NCI-H1105 (cell line): ENCODE results near the gene S100B.
A peak's percentile ranks its signal among the peaks of the same experiment; 100 is the strongest.
"Not testable (repeated sequence)": the region's sequence is repeated elsewhere in the genome, so short reads cannot be mapped to it uniquely, and the experiment has no call there.

Source experiments
- DNase-seq: peaks from one replicate; lab custom pipeline; 2025; lab: John Stamatoyannopoulos, UW

The S100B gene

DNA sequence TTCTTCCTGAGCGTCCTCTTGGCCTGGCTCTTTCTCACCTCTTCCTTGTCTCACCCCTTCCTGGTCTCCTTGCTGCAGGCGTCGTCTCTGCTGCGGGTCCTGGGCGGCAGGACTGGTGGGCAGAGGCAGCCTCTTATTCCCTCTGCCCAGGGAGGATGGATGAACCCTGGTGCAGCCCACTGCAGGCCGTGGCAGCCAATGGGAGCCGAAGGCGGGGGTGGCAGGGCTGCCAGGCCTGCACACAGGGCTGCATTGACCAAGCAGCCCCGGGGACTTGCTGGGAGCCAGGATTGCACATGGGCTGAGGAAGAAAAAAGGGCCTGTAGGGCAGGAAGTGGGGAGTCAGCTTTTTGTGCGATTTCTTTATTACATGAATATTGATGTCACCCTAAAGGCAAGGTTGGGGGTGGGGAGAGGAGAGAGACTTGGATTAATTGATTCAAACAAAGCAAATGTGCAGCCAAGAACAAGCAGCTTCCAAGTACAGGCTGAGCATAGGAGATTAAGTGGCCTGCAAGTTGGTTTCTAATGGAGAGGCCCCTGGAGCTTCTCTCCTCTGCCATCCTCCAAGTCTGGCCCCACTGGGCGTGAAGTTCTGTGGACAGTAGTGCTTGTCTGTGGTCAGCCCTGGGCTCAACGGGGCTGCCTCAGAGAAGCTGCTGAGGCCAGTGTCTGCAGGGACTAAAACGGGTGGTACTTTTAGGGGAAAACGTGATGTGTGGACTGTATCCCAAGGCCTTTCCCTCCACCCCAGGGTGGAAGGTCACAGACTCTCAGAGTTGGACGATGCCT lies at the start of gene S100B:
S100B (minus strand) TSS at position 108 of the 792 bp plus-strand sequence. CDS start 2,667 bp downstream, outside the sequence.
- no peak for DNase-seq

DNA sequence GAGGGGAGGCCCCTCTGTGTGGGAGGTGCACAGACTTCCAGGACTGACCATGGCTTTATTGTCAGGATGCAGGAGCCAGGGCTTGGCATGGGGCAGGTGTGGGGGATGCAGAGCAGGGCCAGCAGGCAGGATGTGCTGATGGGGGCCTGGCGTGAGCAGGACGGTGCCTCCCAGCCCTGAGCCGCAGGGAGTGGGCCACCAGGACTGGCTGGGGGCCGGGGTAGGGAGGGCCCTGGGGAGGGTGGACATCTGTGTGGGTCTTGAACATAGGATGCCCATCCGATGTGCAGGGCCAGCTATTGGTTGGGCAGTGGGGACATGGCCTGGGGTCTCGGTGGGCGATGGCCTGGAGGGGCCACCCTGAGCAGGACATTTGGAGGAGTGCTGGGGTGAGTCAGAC lies 46.2 kb upstream of the S100B start:
- DNase-seq, result no peak

DNA sequence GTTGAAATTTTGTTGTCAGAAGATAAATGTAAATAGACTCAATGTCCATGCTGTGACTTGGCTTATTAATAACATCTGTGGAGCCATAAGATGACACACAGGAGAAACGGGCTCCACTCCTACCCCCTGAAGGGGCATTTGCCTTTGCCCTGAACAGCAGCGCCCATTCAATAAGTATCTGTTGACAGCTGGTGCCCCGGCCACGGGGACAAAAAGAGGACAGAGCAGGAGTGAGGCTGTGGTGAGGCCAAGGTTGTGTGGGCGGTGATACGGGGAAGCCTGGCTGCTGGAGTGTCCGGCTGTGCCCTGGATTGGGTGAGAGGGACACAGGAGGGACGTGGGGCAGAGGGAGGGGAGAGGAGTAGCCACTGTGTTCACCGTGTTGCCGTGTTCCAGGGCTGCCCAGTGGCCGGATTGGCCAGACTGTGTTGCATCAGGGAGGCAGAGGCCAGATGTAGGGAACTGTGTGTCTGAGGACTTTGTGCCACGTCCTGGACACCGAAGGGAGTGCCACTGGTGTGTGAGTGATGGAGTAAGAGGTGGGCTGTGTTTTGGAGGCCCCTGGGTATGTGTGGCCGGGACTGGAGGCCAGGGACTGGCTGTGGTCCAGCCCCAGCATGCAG lies 45.7 kb upstream of the S100B start:
- no peak for DNase-seq

- DNase-seq, result no peak
These were observed 44.5 kb upstream of the S100B start for GRCh38 chr21:46649356-46649755.

DNA sequence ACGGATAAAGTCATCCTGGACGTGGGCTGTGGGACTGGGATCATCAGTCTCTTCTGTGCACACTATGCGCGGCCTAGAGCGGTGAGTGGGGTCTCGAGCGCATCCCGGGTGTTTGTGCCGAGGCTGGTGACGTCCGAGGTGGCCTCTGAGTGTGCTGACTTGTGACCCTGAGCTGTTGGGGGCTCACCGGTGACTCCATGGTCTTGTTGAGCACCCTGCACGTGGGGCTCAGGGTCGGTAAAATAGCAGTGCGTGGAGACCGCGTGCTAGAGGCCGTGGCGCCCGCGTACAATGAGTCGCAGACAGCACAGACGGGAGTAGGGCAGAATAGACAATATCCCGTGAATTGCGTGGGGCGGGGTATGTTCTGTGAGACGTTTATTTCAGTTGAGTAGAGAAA lies 43.7 kb upstream of the S100B start:
- DNase-seq, result no peak

DNA sequence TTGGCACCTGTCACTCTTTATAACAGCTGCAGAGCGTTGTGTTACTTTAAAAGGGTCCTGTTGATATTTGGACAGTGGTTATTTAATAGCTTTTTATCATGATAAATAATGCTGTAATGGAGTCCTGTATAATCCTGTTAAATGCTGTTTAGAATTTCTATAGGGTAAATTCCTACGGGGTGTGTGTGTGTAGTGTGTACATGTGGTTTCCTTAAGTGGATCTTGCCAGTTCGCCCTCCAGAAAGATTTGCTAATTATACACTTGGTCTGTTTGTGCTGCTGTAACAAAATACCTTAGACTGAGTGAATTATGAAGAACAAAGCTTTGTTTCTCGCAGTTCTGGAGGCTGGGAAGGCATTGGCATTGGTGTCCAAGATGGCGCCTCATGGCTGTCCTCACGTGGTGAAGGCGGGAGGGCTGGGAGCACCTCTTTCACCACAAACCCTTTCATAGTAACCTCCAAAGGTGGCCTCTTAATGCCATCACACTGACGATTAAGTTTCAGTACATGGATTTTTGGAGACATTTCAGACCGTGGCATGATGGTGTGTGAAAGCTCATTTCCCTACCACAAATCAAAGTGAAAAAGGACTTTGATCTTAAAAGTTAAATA lies 41.8 kb upstream of the S100B start:
- no peak for DNase-seq

GRCh38 chr21:46645840-46646239 lies 41.0 kb upstream of the S100B start:
- DNase-seq, result no peak

- no peak for DNase-seq
These were observed 38.7 kb upstream of the S100B start for GRCh38 chr21:46643379-46644177.

- no peak for DNase-seq
These were observed 36.8 kb upstream of the S100B start for GRCh38 chr21:46641656-46642055.

GRCh38 chr21:46639489-46640386 lies 34.9 kb upstream of the S100B start:
- DNase-seq, result no peak

DNA sequence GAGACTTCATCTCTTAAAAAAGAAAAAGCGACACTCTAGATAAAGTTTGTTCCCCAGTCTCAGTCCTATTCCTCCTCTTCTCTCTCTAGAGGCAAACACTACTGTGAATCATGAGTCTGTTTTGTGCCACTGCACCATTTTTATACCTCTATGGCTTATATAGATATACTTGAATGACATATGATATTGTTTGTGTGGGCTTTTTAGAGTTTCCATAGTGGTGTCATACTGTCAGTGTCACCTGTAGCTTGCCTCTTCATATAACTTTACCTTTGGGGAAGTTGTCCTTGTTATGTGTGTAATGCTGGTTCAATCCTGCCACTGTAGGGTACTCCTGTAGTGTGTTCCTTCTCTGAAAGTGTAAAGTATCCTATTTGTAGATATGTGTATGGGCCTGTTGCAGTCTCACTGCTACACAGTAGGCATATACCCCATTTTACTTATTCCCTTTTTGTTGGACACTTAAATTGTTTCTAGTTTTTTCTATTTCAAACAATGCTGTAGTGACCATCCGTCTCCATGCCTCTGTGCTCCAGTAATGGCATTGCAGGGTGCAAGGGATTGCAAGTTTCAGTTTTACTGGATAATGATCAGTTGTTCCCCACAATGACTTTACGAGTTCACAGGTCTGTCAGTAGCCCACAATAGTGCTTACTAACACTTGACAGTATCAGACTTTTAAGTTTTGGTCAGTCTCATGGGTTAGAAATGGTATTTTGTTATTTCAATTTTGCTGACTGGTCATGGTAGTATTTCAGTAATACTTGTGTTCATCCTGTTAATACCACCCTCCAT lies 33.3 kb upstream of the S100B start:
- DNase-seq, result no peak

DNA sequence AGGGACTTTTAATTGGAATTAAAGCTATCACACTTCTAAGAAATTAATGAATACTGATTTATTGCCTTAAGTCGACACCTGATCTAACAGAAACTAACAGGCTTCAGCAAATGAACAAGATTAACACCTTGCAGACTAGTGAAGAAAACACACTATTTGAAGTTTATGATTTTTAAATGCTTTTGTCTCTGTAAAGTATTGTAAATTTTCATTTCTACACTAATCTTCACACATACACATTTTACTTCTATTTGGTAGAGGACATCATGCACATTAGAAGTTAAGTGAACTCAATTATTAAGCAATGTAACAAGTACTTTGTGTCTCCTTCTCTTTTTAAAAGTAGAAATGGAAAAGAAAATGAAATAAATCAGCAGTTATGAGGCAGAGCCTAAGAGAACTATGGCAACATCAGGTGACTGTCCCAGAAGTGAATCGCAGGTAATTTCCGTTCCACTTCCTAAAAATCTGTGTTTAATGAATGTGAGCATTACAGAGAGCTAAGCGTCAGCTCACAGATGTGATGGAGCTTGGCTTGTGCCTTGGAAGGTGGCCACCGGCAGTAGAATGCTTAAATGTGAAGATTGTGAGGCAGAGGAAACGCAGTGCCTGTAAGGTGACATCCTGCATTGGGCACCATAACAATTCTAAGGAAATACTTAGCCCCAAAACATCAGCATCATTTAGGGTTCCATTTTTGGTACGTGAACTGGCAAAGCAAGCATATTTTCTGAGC lies 31.8 kb upstream of the S100B start:
- no peak for DNase-seq

DNA sequence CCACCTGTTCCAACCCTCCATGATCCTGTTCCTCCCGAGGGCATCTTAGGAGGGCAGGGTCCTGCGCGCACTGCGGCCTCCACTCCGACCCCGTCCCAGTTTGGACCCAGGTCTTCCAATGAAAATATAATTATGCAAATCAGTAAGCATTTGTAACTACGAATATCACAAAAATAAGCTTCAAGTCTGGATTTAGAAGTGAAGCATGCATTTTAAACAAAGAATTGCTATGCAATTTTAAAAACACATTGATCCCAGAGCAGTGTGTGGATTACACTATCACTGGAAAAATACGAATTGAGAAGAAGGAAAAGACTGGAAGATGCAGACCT lies 31.3 kb upstream of the S100B start:
- no peak for DNase-seq

DNA sequence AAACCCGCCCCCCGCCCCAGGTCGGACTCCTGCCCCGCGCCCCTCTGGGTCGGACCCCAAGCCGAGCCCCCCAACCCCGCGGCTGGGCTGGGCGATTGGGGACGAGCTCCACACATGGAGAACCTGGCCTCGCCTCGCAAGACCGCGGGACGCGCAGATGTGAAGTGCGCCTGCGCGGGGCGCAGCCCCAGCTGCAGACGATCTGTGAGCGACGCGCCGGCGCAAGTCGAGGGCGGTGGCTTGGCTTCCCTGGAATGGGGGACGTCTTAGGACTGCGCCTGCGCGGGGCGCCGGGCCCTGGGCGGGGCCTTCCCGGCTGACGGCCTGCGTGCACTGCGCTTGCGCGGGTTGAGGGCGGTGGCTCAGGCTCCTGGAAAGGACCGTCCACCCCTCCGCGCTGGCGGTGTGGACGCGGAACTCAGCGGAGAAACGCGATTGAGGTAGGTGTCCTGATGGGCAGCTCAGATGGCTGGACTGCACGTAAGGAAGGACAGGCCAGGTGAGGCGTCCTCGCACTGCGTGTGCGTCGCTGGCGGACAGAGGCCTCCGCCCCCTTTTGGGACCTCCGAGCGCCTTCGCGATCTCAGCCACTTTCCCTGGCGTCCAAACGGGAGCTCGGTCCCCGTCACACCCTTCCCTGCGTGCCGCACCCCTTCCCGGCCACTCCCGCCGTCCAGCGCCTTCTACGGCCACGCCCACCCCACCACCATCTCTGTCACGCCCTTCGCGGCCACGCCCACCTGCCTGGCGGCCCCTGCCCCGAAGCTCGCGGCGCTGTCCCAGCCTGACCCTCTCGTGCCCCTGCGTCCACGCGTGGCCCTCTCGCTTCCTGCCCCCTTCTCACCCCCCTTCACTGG lies 30.7 kb upstream of the S100B start, which contains the start of gene PRMT2:
PRMT2 (plus strand) TSS at position 351 of the 857 bp plus-strand sequence. CDS start 1,278 bp downstream, outside the sequence.
- DNase-seq, result peak; percentile 96

DNA sequence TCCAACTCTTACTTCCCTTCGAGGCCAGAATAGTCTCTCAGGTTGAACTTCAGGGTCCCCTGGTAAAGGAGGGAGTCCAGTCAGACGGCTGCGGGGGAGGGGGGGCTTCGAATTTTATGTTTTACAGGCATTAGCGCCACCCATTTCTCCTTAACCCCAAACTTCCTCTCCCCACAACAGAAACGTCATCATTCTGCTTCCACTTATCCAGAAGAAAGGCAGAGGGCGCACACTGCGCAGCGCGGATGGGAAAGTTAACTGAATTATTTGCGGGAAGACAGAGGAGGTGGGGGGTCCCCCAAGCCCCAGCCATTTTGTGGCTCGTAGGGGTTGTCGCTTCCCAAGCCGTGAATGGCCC lies 30.1 kb upstream of the S100B start:
- DNase-seq, result peak; percentile 67

GRCh38 chr21:46634427-46634826 lies 29.5 kb upstream of the S100B start:
- DNase-seq, result no peak

DNA sequence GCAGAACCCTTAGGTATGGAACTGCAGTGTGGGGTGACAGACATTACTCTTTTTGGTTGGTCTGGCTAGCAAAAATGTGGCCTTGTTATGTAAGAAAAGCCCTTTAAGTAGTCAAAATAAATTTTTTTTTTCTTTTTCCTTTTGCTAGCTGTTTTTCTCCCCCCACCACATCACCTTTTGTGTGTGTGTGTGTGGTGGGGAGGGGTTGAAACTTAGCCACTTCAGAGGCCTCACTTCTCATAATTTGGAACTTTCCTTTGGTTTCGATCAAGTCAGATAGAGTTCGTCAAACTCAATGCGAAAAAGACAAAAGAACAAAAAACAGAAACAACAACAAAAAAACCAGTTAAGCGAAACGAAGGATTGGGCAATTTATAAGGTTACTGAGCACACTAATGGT lies 28.7 kb upstream of the S100B start:
- no peak for DNase-seq

DNA sequence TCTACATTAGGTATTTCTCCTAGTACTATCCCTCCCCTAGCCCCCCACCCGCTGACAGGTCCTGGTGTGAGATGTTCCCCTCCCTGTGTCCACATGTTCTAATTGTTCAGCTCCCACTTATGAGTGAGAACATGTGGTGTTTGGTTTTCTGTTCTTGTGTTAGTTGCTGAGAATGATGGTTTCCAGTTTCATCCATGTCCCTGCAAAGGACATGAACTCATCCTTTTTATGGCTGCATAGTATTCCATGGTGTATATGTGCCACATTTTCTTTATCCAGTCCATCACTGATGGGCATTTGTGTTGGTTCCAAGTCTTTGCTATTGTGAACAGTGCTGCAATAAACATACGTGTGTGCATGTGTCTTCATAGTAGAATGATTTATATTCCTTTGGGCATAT lies 26.0 kb upstream of the S100B start:
- DNase-seq, result not testable (repeated sequence)

DNA sequence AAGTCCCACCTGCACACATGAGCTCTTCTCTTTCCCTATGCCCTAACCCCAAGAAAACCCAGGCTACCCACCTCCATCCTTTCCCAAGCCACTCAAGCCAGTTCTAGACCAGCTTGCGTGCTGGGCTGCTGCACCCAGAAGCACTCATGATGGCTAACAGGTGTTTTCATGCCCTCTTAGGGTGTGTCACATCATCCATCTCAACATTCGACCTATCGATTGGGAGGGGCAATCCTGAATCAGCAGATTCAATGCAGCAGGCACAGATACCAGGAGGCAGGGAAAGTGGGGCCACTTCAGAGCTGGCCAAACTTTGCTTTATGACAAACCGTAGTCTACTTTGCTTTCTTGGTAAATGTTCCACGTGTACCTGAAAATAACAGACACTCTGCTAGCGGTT lies 24.0 kb upstream of the S100B start:
- DNase-seq, result no peak
